ENCODE results near the gene TSKS. TPM values are rescaled to one million over a fixed set of nuclear protein-coding genes. Genes with fewer than 3 reads are reported as not detected.

TSKS gene
- total RNA-seq, 1 donor from 2014 or later, result not detected

GRCh38 chr19:49781394-49781793, 18.3 kb upstream of the TSKS start:
- Mint-ChIP-seq H3K27ac (peak overlapping the region; percentile 80), H3K36me3 (peaks cover 18% of the 10 kb centered on the region), H3K9me3 (no peaks in the 10 kb centered on the region), H3K27me3 (ENCODE audit: insufficient read depth, low read depth) (no peaks in the 10 kb centered on the region), H3K4me3 (no peak overlapping the region), H3K4me1 (peaks cover 13% of the 10 kb centered on the region)
- H3F3A ChIP-seq (ENCODE audit: low read depth), result no peaks in the 10 kb centered on the region
- H3K4me1 ChIP-seq, result no peaks in the 10 kb centered on the region
- TF ChIP-seq EZH2phosphoT487 (IDR thresholded peaks at IDR 0.05) (no peak), CTCF (IDR thresholded peaks at IDR 0.05) (no peak), EZH2 (IDR thresholded peaks at IDR 0.05) (no peak)
- no peak overlapping the region for H2AFZ ChIP-seq (replicated peaks)
- no peak overlapping the region for H3K4me2 ChIP-seq
- H3K4me3 ChIP-seq, result no peak overlapping the region
- H3K36me3 ChIP-seq, result no peaks in the 10 kb centered on the region
- no peaks in the 10 kb centered on the region for H3K9me3 ChIP-seq (ENCODE audit: low read depth)
- no peak overlapping the region for H3K27ac ChIP-seq
- H3K27me3 ChIP-seq, result no peaks in the 10 kb centered on the region
- DNase-seq (ENCODE audit: low spot score), result no peak
- H3K79me2 ChIP-seq (ENCODE audit: low read depth), result peaks cover 11% of the 10 kb centered on the region
- H4K20me1 ChIP-seq (ENCODE audit: low read depth), result peaks cover 5% of the 10 kb centered on the region
- no peak overlapping the region for H3K9ac ChIP-seq

- H3K27me3 ChIP-seq, result no peaks in the 10 kb centered on the region
- H3K27ac Mint-ChIP-seq, result peak overlapping the region; percentile 80
- H3K79me2 ChIP-seq (ENCODE audit: low read depth), result peaks cover 11% of the 10 kb centered on the region
- H3K9me3 Mint-ChIP-seq, result no peaks in the 10 kb centered on the region
- H3K9me3 ChIP-seq (ENCODE audit: low read depth), result no peaks in the 10 kb centered on the region
- no peak for DNase-seq (ENCODE audit: low spot score)
- no peak overlapping the region for H3K4me2 ChIP-seq
- H3K36me3 ChIP-seq, result no peaks in the 10 kb centered on the region
- TF ChIP-seq EZH2phosphoT487 (IDR thresholded peaks at IDR 0.05), result no peak
- no peak for TF ChIP-seq CTCF (IDR thresholded peaks at IDR 0.05)
- no peak for TF ChIP-seq EZH2 (IDR thresholded peaks at IDR 0.05)
- H3K4me3 Mint-ChIP-seq, result no peak overlapping the region
- no peak overlapping the region for H2AFZ ChIP-seq (replicated peaks)
- no peak overlapping the region for H3K4me3 ChIP-seq
- H3K36me3 Mint-ChIP-seq, result peaks cover 16% of the 10 kb centered on the region
- peaks cover 11% of the 10 kb centered on the region for H3K4me1 Mint-ChIP-seq
- H3K4me1 ChIP-seq, result no peaks in the 10 kb centered on the region
- no peak overlapping the region for H3K9ac ChIP-seq
- no peak overlapping the region for H3K27ac ChIP-seq
- H3F3A ChIP-seq (ENCODE audit: low read depth), result no peaks in the 10 kb centered on the region
- H4K20me1 ChIP-seq (ENCODE audit: low read depth), result peaks cover 5% of the 10 kb centered on the region
- H3K27me3 Mint-ChIP-seq (ENCODE audit: insufficient read depth, low read depth), result no peaks in the 10 kb centered on the region
These were observed 17.8 kb upstream of the TSKS start for GRCh38 chr19:49780861-49781260.

- no peak overlapping the region for H2AFZ ChIP-seq (replicated peaks)
- H3K4me2 ChIP-seq, result no peak overlapping the region
- H3K4me3 Mint-ChIP-seq, result no peak overlapping the region
- no peaks in the 10 kb centered on the region for H3K9me3 Mint-ChIP-seq
- H4K20me1 ChIP-seq (ENCODE audit: low read depth), result peaks cover 5% of the 10 kb centered on the region
- no peaks in the 10 kb centered on the region for H3K9me3 ChIP-seq (ENCODE audit: low read depth)
- peaks cover 11% of the 10 kb centered on the region for H3K79me2 ChIP-seq (ENCODE audit: low read depth)
- peaks cover 12% of the 10 kb centered on the region for H3K36me3 Mint-ChIP-seq
- peak overlapping the region; percentile 78 for H3K27ac Mint-ChIP-seq
- H3K36me3 ChIP-seq, result no peaks in the 10 kb centered on the region
- no peak overlapping the region for H3K9ac ChIP-seq
- no peak for DNase-seq (ENCODE audit: low spot score)
- no peak for TF ChIP-seq CTCF (IDR thresholded peaks at IDR 0.05)
- TF ChIP-seq EZH2 (IDR thresholded peaks at IDR 0.05), result no peak
- no peak for TF ChIP-seq EZH2phosphoT487 (IDR thresholded peaks at IDR 0.05)
- no peaks in the 10 kb centered on the region for H3K4me1 ChIP-seq
- no peaks in the 10 kb centered on the region for H3K27me3 Mint-ChIP-seq (ENCODE audit: insufficient read depth, low read depth)
- no peaks in the 10 kb centered on the region for H3F3A ChIP-seq (ENCODE audit: low read depth)
- no peak overlapping the region for H3K4me3 ChIP-seq
- peaks cover 11% of the 10 kb centered on the region for H3K4me1 Mint-ChIP-seq
- H3K27ac ChIP-seq, result no peak overlapping the region
- H3K27me3 ChIP-seq, result no peaks in the 10 kb centered on the region
These were observed 16.8 kb upstream of the TSKS start for GRCh38 chr19:49779731-49780555.
